CD14-positive monocyte (primary cell): ENCODE data around the gene TMEM167B. TPM values are rescaled to one million over a fixed set of nuclear protein-coding genes. Genes with fewer than 3 reads are reported as not detected.

Experiments used
- polyA plus RNA-seq, 3 donors: library from polyadenylated mRNA; depleted of rRNA in 1 of 3; unstranded in 2 of 3; stranded (reverse) in 1 of 3; fragments of 300-500 nt in 2 of 3; fragments of >200 nt in 1 of 3; fragmentation: Illumina TruSeq in 2 of 3; gene quantifications; 1 replicate in 2 of 3; 2 replicates in 1 of 3; pipeline ENCODE4 v1.2.3, GENCODE V29; 2012 to 2021
- small RNA-seq: library from RNA; depleted of rRNA; stranded (forward); fragments of <200 nt; gene quantifications from one replicate; pipeline ENCODE3, GENCODE V24; 2012; ENCODE audit warnings: low read depth; ENCODE audit not compliant: insufficient read length

Gene TMEM167B
- polyA plus RNA-seq, 3 donors = 39.2 to 50.8 (median 43.3) TPM

Small RNA genes lying within 50 kb of the gene (small RNA-seq; reads per million reads assigned to genes)
- gene AL356488.2 = not detected

Other genes with a start within 250 kb of the TMEM167B start
- not detected for gene AKNAD1, start 233.7 kb upstream of the TMEM167B start, polyA plus RNA-seq
- 1 to 10 TPM; 1.2 to 4.7 (median 2.4) TPM for gene GPSM2, start 213.8 kb upstream of the TMEM167B start, polyA plus RNA-seq
- gene CLCC1, start 127.3 kb upstream of the TMEM167B start, polyA plus RNA-seq = 10 to 100 TPM in 1 of 3 donors, 1 to 10 TPM in 2; 7.1 to 12.9 (median 9.4) TPM
- 1 to 10 TPM; 5.2 to 7.6 (median 6.0) TPM for gene WDR47, start 48.7 kb upstream of the TMEM167B start, polyA plus RNA-seq
- gene TAF13, start 14.8 kb upstream of the TMEM167B start, polyA plus RNA-seq = 10 to 100 TPM in 1 of 3 donors, 1 to 10 TPM in 2; 1.2 to 17.7 (median 5.2) TPM
- gene ELAPOR1, start 23.4 kb downstream of the TMEM167B start, polyA plus RNA-seq = under 1 TPM in 1 of 3 donors, not detected in 2; 0.12 TPM
- 100 to 1,000 TPM in 1 of 3 donors, 10 to 100 TPM in 2; 70.1 to 107 (median 99.1) TPM for gene SARS1, start 123.2 kb downstream of the TMEM167B start, polyA plus RNA-seq
- under 1 TPM; 0.03 to 0.97 (median 0.04) TPM for gene CELSR2, start 158.8 kb downstream of the TMEM167B start, polyA plus RNA-seq
- 10 to 100 TPM in 1 of 3 donors, 1 to 10 TPM in 2; 5.8 to 25.5 (median 7.1) TPM for gene PSRC1, start 192.4 kb downstream of the TMEM167B start, polyA plus RNA-seq
- gene MYBPHL, start 216.2 kb downstream of the TMEM167B start, polyA plus RNA-seq = under 1 TPM in 1 of 3 donors, not detected in 2; 0.13 TPM